Natural killer cell (primary cell): ENCODE data around the gene ABCC11. TPM values are rescaled to one million over a fixed set of nuclear protein-coding genes. Genes with fewer than 3 reads are reported as not detected.
"Not testable (repeated sequence)": the region's sequence is repeated elsewhere in the genome, so short reads cannot be mapped to it uniquely, and the experiment has no call there.

Experiments
- ATAC-seq, 3 donors: fragments of 150-1000 bp in 2 of 3; fragments of 200-7000 bp in 1 of 3; cut with Tn5 transposase; 1 replicate in 1 of 3; 2 replicates in 2 of 3; pipeline ENCODE4 v1.10.0; 2021; ENCODE audit warnings: mild to moderate bottlenecking in 2 of 3, moderate library complexity in 2 of 3
- DNase-seq, 2 donors: peaks; one replicate each; pipeline versions ENCODE4 v3.0.0 to v3.0.0-alpha.2; 2013 to 2021; ENCODE audit warnings: mixed read lengths in 1 of 2
- H3K27ac ChIP-seq: one replicate; pipeline ENCODE4 v1.5.1; 2013; ENCODE audit warnings: mild to moderate bottlenecking, low read length
- H3K27me3 ChIP-seq: one replicate; pipeline ENCODE4 v1.6.1; 2013; ENCODE audit warnings: low read length; ENCODE audit not compliant: control insufficient read depth, insufficient read depth
- H3K36me3 ChIP-seq: one replicate; pipeline ENCODE4 v1.6.1; 2013; ENCODE audit warnings: low read length; ENCODE audit not compliant: control insufficient read depth, insufficient read depth
- H3K4me1 ChIP-seq: one replicate; pipeline ENCODE4 v1.6.1; 2013; ENCODE audit warnings: low read length; ENCODE audit not compliant: control insufficient read depth, insufficient read depth
- H3K4me3 ChIP-seq: one replicate; pipeline ENCODE4 v1.5.1; 2013; ENCODE audit warnings: low read length
- H3K9me3 ChIP-seq: one replicate; pipeline ENCODE4 v1.6.1; 2013; ENCODE audit warnings: low read length; ENCODE audit not compliant: control insufficient read depth, insufficient read depth
- H3K27ac Mint-ChIP-seq, 2 donors: one replicate each; pipeline ENCODE4 v1.8.0; 2022; ENCODE audit warnings: mild to moderate bottlenecking in 2 of 2, mixed read lengths in 2 of 2, moderate library complexity in 1 of 2
- H3K27me3 Mint-ChIP-seq, 2 donors: one replicate each; pipeline ENCODE4 v1.8.0; 2022; ENCODE audit warnings: low read depth in 2 of 2, mixed read lengths in 2 of 2
- H3K36me3 Mint-ChIP-seq: one replicate; pipeline ENCODE4 v1.8.0; 2022; ENCODE audit warnings: mixed read lengths
- H3K4me1 Mint-ChIP-seq, 2 donors: one replicate each; pipeline ENCODE4 v1.8.0; 2022; ENCODE audit warnings: mixed read lengths in 2 of 2
- H3K4me3 Mint-ChIP-seq: one replicate; pipeline ENCODE4 v1.8.0; 2022; ENCODE audit warnings: mild to moderate bottlenecking, moderate library complexity, mixed read lengths
- H3K9me3 Mint-ChIP-seq, 2 donors: one replicate each; pipeline ENCODE4 v1.8.0; 2022; ENCODE audit warnings: mixed read lengths in 2 of 2
- WGBS: methylation state at CpG from one replicate; pipeline ENCODE4 v1.1.7; 2013; ENCODE audit warnings: missing lambda C conversion rate; ENCODE audit not compliant: insufficient coverage; 5-methylcytosine and 5-hydroxymethylcytosine counted together
- intact Hi-C: fragments of 100-400 bp; cut with micrococcal nuclease; formaldehyde crosslinking; loops from one replicate; pipeline ENCODE4 v1.14.2; 2022
- total RNA-seq, 4 donors: library from RNA; stranded (reverse); fragments of 120-200 nt in 1 of 4; gene quantifications; one replicate each; pipeline versions ENCODE4 v1.2.3 to v1.2.4, GENCODE V29; 2013 to 2022
- TF ChIP-seq, protein P1 (sequence below): fragments of 200-600 bp; IDR thresholded peaks from one replicate; pipeline ENCODE4 v1.8.0; 2022; ENCODE audit warnings: antibody characterized with exemption

The ABCC11 gene
- total RNA-seq, 3 donors from 2014 or later (not counting 1 experiment from before 2014, with no cell fraction given): 0.20 to 0.30 TPM; not detected in 1

DNA sequence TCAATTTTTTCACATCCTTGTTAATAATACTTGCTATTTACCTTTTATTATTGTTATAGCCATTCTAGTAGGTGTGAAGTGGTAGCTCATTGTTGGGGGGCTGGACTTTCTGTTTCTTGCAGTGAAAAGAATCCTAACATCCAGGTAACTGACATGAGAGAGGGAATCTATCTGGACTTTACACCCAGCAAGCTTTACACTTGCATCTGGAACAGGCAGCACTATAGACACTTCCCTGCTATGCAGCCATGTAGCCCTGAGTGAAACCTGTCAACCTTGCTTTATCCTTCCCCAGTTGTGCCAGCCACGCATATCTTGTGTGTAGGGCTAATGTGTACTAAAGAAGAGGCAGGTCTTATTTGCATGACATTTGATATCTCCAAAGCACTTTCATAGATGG is 74.7 kb downstream of the ABCC11 start:
- no peaks in the 10 kb centered on the region for H3K9me3 ChIP-seq
- H3K27me3 ChIP-seq: no peaks in the 10 kb centered on the region
- TF ChIP-seq, protein P1, sequence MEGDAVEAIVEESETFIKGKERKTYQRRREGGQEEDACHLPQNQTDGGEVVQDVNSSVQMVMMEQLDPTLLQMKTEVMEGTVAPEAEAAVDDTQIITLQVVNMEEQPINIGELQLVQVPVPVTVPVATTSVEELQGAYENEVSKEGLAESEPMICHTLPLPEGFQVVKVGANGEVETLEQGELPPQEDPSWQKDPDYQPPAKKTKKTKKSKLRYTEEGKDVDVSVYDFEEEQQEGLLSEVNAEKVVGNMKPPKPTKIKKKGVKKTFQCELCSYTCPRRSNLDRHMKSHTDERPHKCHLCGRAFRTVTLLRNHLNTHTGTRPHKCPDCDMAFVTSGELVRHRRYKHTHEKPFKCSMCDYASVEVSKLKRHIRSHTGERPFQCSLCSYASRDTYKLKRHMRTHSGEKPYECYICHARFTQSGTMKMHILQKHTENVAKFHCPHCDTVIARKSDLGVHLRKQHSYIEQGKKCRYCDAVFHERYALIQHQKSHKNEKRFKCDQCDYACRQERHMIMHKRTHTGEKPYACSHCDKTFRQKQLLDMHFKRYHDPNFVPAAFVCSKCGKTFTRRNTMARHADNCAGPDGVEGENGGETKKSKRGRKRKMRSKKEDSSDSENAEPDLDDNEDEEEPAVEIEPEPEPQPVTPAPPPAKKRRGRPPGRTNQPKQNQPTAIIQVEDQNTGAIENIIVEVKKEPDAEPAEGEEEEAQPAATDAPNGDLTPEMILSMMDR: no peak
- no peak for DNase-seq
- H3K36me3 ChIP-seq: no peaks in the 10 kb centered on the region
- Mint-ChIP-seq H3K36me3 (no peaks in the 10 kb centered on the region), H3K4me3 (no peak overlapping the region), H3K4me1 (no peaks in the 10 kb centered on the region), H3K27me3 (peaks cover 11 to 26% of the 10 kb centered on the region in 2 donors), H3K9me3 (no peaks in the 10 kb centered on the region), H3K27ac (no peak overlapping the region)
- H3K4me1 ChIP-seq: no peaks in the 10 kb centered on the region
- ATAC-seq: no peak
- no peak overlapping the region for H3K27ac ChIP-seq
- WGBS: no CpG with 5 or more reads among the region's 1 CpG
- intact Hi-C loops: no loop called here
- no peak overlapping the region for H3K4me3 ChIP-seq

DNA sequence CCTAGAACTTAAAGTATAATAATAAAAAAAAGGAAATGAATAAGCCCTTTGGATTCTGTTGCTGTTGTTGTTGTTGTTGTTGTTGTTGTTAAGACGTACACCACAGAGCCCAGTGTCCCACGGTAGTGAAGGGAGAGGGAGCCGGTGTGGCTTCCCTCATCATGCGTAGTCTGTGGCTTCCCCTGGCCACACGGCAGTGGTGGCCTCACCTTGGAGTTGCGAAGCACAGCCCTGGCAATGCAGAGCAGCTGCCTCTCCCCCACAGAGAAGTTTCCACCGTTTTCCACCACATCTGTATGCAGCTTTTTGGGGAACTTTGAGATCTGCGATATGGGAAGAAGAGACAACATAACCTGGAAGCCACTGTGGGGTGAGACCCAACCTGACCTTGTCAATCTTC is 77.4 kb downstream of the ABCC11 start:
- Histone ChIP-seq H3K9me3 (no peaks in the 10 kb centered on the region), H3K36me3 (no peaks in the 10 kb centered on the region), H3K4me1 (no peaks in the 10 kb centered on the region), H3K4me3 (no peak overlapping the region), H3K27me3 (no peaks in the 10 kb centered on the region), H3K27ac (no peak overlapping the region)
- DNase-seq (no peak), ATAC-seq (no peak)
- H3K4me1 Mint-ChIP-seq: peaks cover 2 to 3% of the 10 kb centered on the region in 2 donors
- 83% methylated on average over 8 of the region's 8 CpGs for whole genome bisulfite sequencing
- intact Hi-C loops: loop anchor here (10.0 kb wide), 1 partner anchor 1315 kb away; no protein-coding TSS in a partner anchor
- H3K4me3 Mint-ChIP-seq: no peak overlapping the region
- no peaks in the 10 kb centered on the region for H3K36me3 Mint-ChIP-seq
- TF ChIP-seq, protein P1: no peak
- peaks cover 6 to 7% of the 10 kb centered on the region in 2 donors for H3K27me3 Mint-ChIP-seq
- no peak overlapping the region for H3K27ac Mint-ChIP-seq
- H3K9me3 Mint-ChIP-seq: no peaks in the 10 kb centered on the region

DNA sequence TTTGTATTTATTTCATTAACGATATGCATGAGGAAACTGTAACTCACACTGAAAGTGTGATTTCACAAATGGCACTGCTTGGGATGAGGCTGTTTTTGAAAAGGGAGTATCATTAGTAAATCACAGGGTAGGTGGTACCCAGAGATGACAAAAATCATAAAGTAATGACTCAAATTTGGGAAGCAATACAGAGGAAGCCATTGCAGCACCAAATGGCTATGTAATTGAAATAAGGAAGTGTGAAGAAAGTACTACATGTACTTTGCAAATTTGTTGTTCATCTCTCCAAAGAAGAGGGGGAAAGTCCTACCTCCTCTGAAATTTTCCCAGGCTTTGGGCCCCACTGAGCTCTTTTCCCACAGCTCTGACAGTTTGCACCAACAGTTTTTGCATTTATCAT is 79.3 kb downstream of the ABCC11 start:
- peaks cover 3% of the 10 kb centered on the region for H3K4me1 ChIP-seq
- no peaks in the 10 kb centered on the region for H3K36me3 Mint-ChIP-seq
- no peak for DNase-seq
- TF ChIP-seq, protein P1: no peak
- ATAC-seq: no peak
- H3K9me3 ChIP-seq: no peaks in the 10 kb centered on the region
- H3K4me3 ChIP-seq: no peak overlapping the region
- peaks cover 2 to 4% of the 10 kb centered on the region in 2 donors for H3K27me3 Mint-ChIP-seq
- intact Hi-C loops: loop anchor here (10.0 kb wide), 1 partner anchor 1313 kb away; no protein-coding TSS in a partner anchor
- H3K9me3 Mint-ChIP-seq: no peaks in the 10 kb centered on the region
- H3K27ac Mint-ChIP-seq: no peak overlapping the region
- H3K36me3 ChIP-seq: no peaks in the 10 kb centered on the region
- no peaks in the 10 kb centered on the region for H3K27me3 ChIP-seq
- no peak overlapping the region for H3K27ac ChIP-seq
- peaks cover 5 to 6% of the 10 kb centered on the region in 2 donors for H3K4me1 Mint-ChIP-seq
- WGBS: 67% methylated on average over 1 of the region's 1 CpG
- H3K4me3 Mint-ChIP-seq: no peak overlapping the region

DNA sequence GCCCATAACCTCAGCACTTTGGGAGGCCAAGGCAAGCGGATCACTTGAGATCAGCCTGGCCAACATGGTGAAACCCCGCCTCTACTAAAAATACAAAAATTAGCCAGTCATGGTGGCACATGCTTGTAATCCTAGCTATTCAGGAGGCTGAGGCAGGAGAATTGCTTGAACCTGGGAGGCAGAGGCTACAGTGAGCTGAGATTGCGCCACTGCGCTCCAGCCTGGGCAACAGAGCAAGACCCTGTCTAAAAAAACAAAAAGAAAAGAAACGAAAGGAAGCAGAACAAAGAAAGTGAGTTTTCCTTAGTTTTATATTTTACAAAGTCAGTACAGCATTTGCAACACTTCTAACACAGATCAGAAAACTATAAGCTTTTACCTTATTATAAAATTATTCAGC is 80.7 kb downstream of the ABCC11 start:
- H3K4me1 ChIP-seq, H3K4me3 Mint-ChIP-seq, H3K4me1 Mint-ChIP-seq, H3K36me3 ChIP-seq, H3K9me3 ChIP-seq, H3K27me3 ChIP-seq, H3K27ac Mint-ChIP-seq, H3K9me3 Mint-ChIP-seq, H3K27ac ChIP-seq, ATAC-seq, H3K36me3 Mint-ChIP-seq, DNase-seq, H3K4me3 ChIP-seq: not testable (repeated sequence)
- 96% methylated on average over 4 of the region's 5 CpGs for WGBS
- H3K27me3 Mint-ChIP-seq: peaks cover 4 to 10% of the 10 kb centered on the region in 2 donors
- intact Hi-C loops: loop anchor here (10.0 kb wide), 1 partner anchor 1312 kb away; no protein-coding TSS in a partner anchor
